Measurements from ENCODE around the gene TDG.
"Not testable (repeated sequence)": the region's sequence is repeated elsewhere in the genome, so short reads cannot be mapped to it uniquely, and the experiment has no call there.

TDG gene

GRCh38 chr12:103962493-103962892 is 3.2 kb upstream of the TDG start:
- DNase-seq, result no peak

GRCh38 chr12:103964805-103965204 is 867 bp upstream of the TDG start:
- no peak for DNase-seq

GRCh38 chr12:103965255-103965589 is 450 bp upstream of the TDG start:
- no peak for DNase-seq

- DNase-seq, result no peak
Measured at GRCh38 chr12:103966736-103967135, 1.1 kb downstream of the TDG start.

- peak; percentile 65 for DNase-seq
Measured at GRCh38 chr12:103969391-103969790, 3.7 kb downstream of the TDG start.

- DNase-seq, result no peak
Measured at GRCh38 chr12:103973909-103974308, 8.2 kb downstream of the TDG start.

- DNase-seq, result no peak
Measured at GRCh38 chr12:103975368-103975767, 9.7 kb downstream of the TDG start.

GRCh38 chr12:103978384-103978982 is 12.8 kb downstream of the TDG start:
- no peak for DNase-seq

- DNase-seq, result peak; percentile 32
Measured at GRCh38 chr12:103986829-103987228, 21.2 kb downstream of the TDG start.

- no peak for DNase-seq
Measured at GRCh38 chr12:103994235-103994634, 28.6 kb downstream of the TDG start.

- no peak for DNase-seq
Measured at GRCh38 chr12:103996595-103996994, 30.9 kb downstream of the TDG start.

GRCh38 chr12:103997286-103997900 is 31.7 kb downstream of the TDG start:
- DNase-seq, result no peak

- no peak for DNase-seq
Measured at GRCh38 chr12:103998976-103999375, 33.3 kb downstream of the TDG start.

GRCh38 chr12:104000807-104001434 is 35.2 kb downstream of the TDG start:
- no peak for DNase-seq

- no peak for DNase-seq
Measured at GRCh38 chr12:104002686-104003085, 37.0 kb downstream of the TDG start.

- peak; percentile 47 for DNase-seq
Measured at GRCh38 chr12:104003596-104003995, 37.9 kb downstream of the TDG start.

- DNase-seq, result peak; percentile 85
Measured at GRCh38 chr12:104006929-104007328, 41.3 kb downstream of the TDG start.

GRCh38 chr12:104010121-104010520 is 44.4 kb downstream of the TDG start:
- DNase-seq, result no peak

GRCh38 chr12:104010606-104011169 is 45.0 kb downstream of the TDG start:
- DNase-seq, result no peak

- DNase-seq, result peak; percentile 88
Measured at GRCh38 chr12:104011253-104011652, 45.6 kb downstream of the TDG start.

- no peak for DNase-seq
Measured at GRCh38 chr12:104012331-104012730, 46.7 kb downstream of the TDG start.

GRCh38 chr12:104021862-104022261 is 56.2 kb downstream of the TDG start:
- DNase-seq, result not testable (repeated sequence)

GRCh38 chr12:104022786-104023185 is 57.1 kb downstream of the TDG start:
- DNase-seq, result no peak

- DNase-seq, result no peak
Measured at GRCh38 chr12:104023710-104024109, 58.0 kb downstream of the TDG start.

Measured in fibroblast of skin of right quadriceps (primary cell).